BJ (cell line): ENCODE results near the gene ADGB. TPM values are rescaled to one million over a fixed set of nuclear protein-coding genes. Genes with fewer than 3 reads are reported as not detected.
"Not testable (repeated sequence)": the region's sequence is repeated elsewhere in the genome, so short reads cannot be mapped to it uniquely, and the experiment has no call there.

Source experiments
- CTCF ChIA-PET: fragments of 350-600 bp; formaldehyde crosslinking; extraction: SDS; loops from one replicate; lab custom pipeline; 2021; ENCODE audit warnings: antibody characterized with exemption, inconsistent platforms; lab: Yijun Ruan, JAX
- POLR2A ChIA-PET: fragments of 300-600 bp; sonication (Branson Sonifier 250); formaldehyde crosslinking; extraction: SDS; loops from one replicate; lab custom pipeline; 2021; ENCODE audit warnings: antibody characterized with exemption; lab: Charles Lee
- DNase-seq: peaks from one replicate; pipeline ENCODE4 v3.0.0-alpha.2; 2011; ENCODE audit warnings: low read depth
- H3K27me3 ChIP-seq: 2 replicates; pipeline ENCODE4 v1.6.0; 2011; ENCODE audit warnings: low read length; ENCODE audit not compliant: control insufficient read depth, insufficient read depth
- H3K36me3 ChIP-seq: 2 replicates; pipeline ENCODE4 v1.5.1; 2011; ENCODE audit warnings: low read length; ENCODE audit not compliant: control insufficient read depth, insufficient read depth
- H3K4me3 ChIP-seq: 2 replicates; pipeline ENCODE4 v1.5.1; 2011; ENCODE audit warnings: low read depth, mild to moderate bottlenecking, control low read depth, low read length
- CTCF ChIP-seq: IDR thresholded peaks from 2 replicates; pipeline ENCODE4 v1.5.1; 2011; ENCODE audit warnings: low read depth, mild to moderate bottlenecking, control low read depth, inconsistent platforms, low read length, moderate library complexity; ENCODE audit not compliant: insufficient read depth
- polyA plus RNA-seq: library from polyadenylated mRNA; depleted of rRNA; stranded (reverse); fragments of >200 nt; gene quantifications from 2 replicates; pipeline ENCODE4 v1.2.3, GENCODE V29; 2011

The ADGB gene
- polyA plus RNA-seq, 1 experiment, result not detected

- Histone ChIP-seq H3K36me3 (no peaks in the 10 kb centered on the region), H3K4me3 (no peak overlapping the region), H3K27me3 (no peaks in the 10 kb centered on the region)
- POLR2A ChIA-PET, result no interaction called here
- DNase-seq, result no peak
- no peak for TF ChIP-seq CTCF
- CTCF ChIA-PET, result interaction anchor here (1.2 kb wide), 1 partner anchor 10 kb away, joined by 3 read pairs; no protein-coding TSS in a partner anchor
Measured at GRCh38 chr6:146795479-146796133, 196.8 kb downstream of the ADGB start.

- CTCF ChIA-PET, H3K27me3 ChIP-seq, H3K36me3 ChIP-seq, POLR2A ChIA-PET, DNase-seq, H3K4me3 ChIP-seq: not testable (repeated sequence)
Measured at GRCh38 chr6:146803167-146803566, 204.4 kb downstream of the ADGB start.

DNA sequence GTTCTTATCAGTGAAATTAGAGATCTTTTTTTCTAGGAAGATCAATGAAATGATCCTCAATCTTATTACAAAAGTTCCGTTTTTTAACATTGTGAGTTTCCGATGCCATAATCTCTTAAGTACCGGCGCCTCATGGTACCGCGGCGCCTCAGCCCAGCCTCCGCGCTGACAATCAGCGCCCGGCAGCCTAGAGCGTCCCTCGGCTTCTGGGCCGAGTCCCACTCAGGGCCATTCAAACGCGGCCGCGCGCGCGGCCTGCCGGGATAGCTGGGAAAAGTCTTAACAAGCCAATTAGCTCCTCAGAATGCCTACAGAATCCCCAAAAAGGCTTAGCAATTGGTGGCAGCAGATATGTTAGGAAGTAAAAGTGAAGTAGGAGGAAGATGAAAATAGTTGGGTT lies 204.8 kb downstream of the ADGB start:
- H3K36me3 ChIP-seq, result no peaks in the 10 kb centered on the region
- H3K27me3 ChIP-seq, result no peaks in the 10 kb centered on the region
- POLR2A ChIA-PET, result no interaction called here
- CTCF ChIA-PET, result no interaction called here
- no peak for DNase-seq
- TF ChIP-seq CTCF, result no peak
- H3K4me3 ChIP-seq, result no peak overlapping the region

DNA sequence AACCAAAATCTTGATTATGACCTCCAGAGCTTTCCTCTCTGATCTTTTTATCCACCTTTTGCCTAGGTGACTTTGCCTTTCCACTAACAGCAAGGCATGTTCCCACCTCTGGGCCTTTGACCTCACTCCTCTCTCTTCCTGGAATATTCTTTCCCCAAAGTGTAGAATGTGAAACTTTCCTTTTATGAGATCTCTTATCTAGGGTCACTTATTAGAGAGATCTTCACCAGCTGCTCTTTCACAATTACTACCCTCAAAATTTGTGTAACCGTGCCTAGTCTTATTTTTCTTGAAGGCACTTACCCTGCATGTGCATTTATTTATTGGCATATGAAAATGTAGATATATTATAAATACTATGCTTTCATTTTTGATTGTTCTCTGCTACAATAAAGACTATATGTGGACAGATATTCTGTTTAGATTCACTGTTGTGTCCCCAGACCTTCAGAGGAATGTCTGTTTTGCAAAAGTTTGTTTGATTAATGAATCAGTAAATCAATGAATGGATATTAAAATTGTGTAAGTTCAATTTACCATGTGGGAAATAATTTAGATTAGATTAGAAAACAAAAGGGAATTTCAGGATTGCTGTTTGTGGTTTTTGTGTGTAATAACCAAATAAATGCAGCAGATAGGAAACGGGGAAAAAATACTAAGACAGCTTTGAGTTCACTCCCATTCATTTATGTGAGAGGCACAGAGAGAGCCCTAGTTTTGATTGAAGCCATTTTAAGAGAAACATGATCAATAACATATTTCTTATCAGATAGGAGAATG lies 207.0 kb downstream of the ADGB start:
- no peak for TF ChIP-seq CTCF
- Histone ChIP-seq H3K4me3 (no peak overlapping the region), H3K36me3 (no peaks in the 10 kb centered on the region), H3K27me3 (no peaks in the 10 kb centered on the region)
- DNase-seq, result no peak
- CTCF ChIA-PET, result interaction anchor here (0.7 to 0.9 kb wide), 2 partner anchors 20 to 24 kb away, joined by 3 read pairs; no protein-coding TSS in a partner anchor
- POLR2A ChIA-PET, result no interaction called here

DNA sequence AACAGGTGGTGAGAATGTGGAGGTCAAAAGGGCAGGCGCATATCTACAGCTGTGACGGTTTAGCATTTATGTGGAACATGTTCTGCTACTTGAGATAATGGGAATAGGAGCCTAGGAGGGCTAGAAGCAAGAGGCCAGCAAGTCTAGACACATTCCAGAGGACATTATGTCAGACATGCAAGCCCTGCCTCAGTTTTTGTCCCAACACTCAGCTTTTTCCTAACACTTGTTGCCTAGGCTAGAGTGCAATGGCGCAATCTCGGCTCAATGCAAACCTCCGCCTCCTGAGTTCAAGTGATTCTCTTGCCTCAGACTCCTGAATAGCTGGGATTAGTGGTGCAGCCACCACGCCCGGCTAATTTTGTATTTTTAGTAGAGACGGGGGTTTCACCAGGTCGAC lies 210.2 kb downstream of the ADGB start:
- H3K4me3 ChIP-seq, CTCF ChIA-PET, DNase-seq, H3K27me3 ChIP-seq, H3K36me3 ChIP-seq, POLR2A ChIA-PET: not testable (repeated sequence)

DNA sequence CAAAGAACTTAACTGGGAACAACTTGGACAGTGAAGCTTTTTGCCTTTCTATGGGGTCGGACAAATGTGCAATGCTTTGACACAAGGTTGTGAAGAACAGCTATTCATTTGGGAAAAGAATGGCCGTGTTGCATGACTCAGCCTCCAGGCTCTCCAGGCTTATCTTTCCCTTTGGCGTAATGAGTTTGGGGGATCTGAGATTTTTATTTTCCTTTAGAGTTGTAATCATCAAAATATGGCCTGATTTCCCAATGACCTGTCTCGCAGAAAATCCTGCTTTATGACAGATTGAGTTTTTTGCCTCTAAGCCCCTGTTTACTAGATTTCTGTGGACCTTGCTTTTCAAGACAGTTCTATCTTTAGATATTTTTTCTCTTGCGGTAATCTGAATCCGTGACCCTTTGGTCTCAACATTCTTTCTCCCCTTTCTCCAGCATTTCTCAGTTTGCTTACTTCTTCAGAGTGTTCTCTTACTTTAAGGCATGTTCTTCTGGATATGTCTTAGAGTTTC lies 214.1 kb downstream of the ADGB start:
- H3K36me3 ChIP-seq, POLR2A ChIA-PET, CTCF ChIA-PET, H3K27me3 ChIP-seq, DNase-seq, H3K4me3 ChIP-seq: not testable (repeated sequence)
